ENCODE results near the gene MALRD1.

MALRD1 gene

DNA sequence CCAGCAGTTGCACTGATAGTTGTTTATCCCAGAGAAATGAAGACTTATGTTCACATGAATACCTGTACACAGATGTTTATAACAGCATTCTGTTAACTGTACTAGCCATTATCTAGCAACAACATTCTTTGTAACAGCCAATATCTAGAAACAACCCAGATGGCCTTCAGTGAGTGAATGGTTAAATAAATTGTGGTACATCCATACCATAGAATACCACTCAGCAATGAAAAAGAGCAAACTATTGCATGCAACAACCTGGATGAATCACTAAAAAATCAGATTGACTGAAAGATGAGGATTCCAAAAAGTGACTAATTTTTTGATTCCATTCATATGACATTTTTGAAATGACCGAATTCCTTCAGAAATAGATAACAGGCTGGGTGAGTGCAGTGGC, 360.3 kb downstream of the MALRD1 start:
- no peak for DNase-seq

DNA sequence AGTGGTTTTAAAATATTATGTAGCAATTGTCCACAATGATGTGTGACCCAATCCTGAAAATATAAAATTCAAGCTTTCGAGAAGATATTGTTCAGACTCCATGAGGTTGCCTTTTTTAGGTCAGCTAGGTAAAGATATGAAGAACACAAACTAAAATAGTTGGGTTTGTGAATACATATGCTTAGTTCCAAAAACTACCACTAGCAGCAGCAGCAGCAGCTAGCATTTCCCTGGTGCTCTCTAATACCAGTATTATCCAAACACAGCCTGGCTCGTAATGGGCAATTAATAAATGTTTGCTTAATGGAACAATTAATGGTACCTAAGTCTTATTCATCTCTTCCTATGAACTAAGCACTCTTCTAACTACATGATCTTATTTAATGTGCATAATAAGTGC, 362.5 kb downstream of the MALRD1 start:
- no peak for DNase-seq

DNA sequence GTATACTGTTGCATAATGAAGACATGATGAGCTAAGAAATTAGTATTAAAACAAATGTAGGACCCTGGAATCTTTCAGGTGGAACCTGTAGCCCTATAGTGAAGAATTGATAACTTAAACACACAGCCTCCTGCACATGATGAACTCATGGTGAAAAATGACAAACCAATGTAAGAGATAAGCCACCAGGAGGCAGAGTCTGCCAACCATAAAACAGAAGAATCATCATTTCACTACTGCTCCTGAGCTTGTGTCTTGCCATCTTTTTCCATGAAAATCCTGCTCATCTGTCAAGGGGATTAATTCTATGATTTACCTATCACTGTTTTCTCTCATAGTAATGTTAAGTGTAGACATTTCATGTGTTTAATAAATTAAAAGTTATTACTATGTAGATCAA, 363.9 kb downstream of the MALRD1 start:
- DNase-seq = peak in 1 of 2 experiments; percentile 46

DNA sequence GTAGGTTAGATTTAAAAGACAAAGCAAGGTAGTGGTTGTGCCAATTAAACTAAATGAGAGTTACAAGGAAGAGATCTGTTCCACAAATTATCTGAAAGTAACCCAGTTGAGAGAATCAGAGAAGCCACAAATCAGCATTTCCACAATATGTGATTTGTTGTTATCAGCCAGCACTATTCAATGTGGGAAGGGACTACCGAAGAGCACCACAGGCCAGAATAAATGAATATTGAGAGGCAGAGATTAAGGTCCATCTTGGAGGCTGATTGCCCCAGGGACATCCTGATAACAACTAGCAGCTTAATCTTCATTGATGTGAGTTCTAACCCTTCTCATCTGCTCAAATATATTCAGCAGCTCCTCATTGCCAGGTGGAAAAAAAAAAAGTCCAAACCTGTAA, 367.6 kb downstream of the MALRD1 start:
- no peak for DNase-seq

DNA sequence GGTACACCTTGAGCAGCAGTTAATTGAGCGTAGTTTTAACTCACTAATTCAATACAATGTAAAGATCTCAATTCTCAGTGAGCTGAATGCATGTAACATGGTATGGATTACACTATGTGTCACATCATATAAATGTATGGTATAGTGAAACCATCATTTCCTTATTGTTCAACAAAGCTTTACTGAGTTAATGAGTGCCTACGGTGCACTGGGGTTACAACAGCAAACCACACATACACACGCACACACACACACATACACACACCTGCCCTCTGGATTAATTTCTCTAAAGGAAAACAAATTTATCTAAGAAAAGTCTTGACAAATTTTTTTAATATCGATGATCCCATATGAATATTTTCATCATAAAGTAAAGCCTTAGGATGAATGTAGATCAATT, 369.1 kb downstream of the MALRD1 start:
- no peak for DNase-seq

- DNase-seq = no peak
Observed at GRCh38 chr10:19421674-19422073, 373.1 kb downstream of the MALRD1 start.

DNA sequence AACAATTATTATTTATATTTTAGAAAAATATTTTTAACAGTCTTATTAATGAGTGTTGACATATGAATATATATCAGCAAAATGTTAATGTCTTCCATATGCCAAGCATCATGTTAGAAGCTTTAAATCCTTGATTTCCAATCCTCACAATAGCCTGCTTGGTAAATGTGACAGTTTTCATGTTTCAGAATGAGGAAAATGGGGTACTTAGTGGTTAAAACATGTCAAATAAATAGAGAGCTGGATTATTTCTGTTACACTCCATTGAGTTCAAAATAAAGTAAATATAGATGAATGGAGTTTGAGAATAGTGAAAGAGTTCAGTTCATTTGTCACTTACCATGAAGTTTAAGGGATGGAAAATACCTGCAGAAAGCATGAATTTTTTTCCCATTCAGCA, 377.4 kb downstream of the MALRD1 start:
- no peak for DNase-seq

DNA sequence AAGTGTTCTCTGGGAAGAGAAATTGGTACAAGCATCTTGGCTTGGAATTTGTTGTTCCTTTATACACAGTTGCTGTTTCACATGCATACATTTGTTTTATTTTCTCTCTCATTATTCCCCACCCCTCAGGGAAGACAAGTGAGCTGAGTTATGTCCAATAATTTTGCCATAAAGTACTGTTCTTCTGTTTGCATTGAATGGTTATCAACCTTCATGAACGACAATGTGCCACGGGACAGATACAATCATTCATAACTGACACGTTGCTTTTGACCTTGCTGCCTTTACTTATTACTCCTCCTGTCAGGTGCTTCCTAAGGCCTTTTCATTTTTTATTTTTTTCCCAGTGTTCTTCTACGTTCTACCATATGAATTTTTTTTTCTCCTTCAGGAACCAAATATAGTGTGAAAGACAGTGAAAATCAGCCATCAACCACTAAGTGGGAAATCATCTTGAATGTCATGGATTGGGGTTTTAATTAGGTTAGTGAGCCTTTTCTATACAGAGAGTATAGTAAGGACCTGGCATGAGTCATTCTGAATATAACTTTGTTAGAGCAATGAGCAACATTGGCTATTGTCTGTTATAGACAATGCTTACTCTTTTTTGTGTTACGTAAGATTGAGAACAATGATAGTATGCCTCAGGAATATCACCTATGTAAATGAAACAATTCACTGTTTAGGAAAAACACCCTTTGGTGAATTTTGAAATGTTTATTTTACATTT, 383.2 kb downstream of the MALRD1 start:
- no peak for DNase-seq

DNA sequence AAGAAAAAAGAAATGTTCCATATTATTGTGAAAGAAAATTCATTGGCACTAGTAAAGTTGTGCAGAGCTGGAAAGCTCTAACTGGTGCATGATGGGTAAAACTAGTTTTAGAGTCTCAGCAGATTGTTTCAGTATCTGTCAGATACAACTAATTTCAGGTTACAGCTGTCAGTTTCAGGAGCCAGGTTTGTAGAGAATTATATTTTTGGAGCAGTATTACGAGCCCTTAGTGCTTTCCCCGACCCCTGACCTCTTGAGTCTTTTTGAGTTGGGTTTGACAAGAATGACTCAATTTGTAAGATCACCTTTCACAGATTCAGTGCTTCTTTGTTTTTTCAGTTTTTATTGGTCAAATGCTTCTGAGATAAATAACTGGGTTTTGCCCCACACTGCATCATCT, 401.3 kb downstream of the MALRD1 start:
- DNase-seq = no peak

- no peak for DNase-seq
Observed at GRCh38 chr10:19451356-19451755, 402.8 kb downstream of the MALRD1 start.

GRCh38 chr10:19451937-19452336, 403.3 kb downstream of the MALRD1 start:
- DNase-seq = no peak

- DNase-seq = no peak
Observed at GRCh38 chr10:19453967-19454366, 405.4 kb downstream of the MALRD1 start.

DNA sequence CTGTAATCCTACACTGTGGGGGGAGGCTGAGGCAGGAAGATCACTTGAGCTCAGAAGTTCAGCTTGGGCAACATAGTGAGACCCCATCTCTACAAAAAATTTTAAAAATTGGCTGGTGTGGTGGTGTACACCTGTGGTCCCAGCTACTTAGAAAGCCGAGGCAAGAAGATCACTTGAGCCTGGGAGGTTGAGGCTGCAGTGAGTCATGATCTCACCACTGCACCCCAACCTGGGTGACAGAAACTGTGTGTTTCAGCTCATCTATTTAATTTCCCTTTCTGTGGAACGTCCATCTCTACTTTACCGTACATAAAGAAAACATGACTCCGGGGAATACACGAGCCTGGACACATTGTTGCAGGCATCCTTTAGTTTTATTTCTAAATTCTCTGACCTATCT, 413.0 kb downstream of the MALRD1 start:
- DNase-seq = no peak

- no peak for DNase-seq
Observed at GRCh38 chr10:19466709-19467108, 418.1 kb downstream of the MALRD1 start.

- no peak for DNase-seq
Observed at GRCh38 chr10:19468413-19468812, 419.8 kb downstream of the MALRD1 start.

- DNase-seq = no peak
Observed at GRCh38 chr10:19469521-19469920, 420.9 kb downstream of the MALRD1 start.

GRCh38 chr10:19479854-19480253, 431.3 kb downstream of the MALRD1 start:
- no peak for DNase-seq

DNA sequence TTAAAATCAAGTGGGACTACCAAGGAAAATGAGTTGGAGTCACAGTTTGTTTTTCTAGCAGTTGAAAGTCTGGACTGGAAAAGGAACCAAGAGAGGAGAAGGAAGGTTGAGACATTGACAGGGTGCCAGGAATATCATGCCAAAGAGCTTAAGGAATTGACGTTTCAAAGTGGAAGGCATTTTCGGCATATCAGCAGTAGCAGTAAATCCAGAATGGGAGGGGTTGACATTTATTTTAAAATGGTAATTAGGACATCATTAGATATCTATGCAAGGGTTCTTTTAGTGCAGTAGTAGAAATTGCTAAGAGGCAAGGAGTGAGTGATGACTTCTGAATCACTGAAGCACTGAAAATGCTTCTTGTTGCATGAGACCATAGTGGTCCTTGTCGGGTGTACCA, 431.8 kb downstream of the MALRD1 start:
- no peak for DNase-seq

GRCh38 chr10:19483421-19483820, 434.8 kb downstream of the MALRD1 start:
- DNase-seq = no peak

DNA sequence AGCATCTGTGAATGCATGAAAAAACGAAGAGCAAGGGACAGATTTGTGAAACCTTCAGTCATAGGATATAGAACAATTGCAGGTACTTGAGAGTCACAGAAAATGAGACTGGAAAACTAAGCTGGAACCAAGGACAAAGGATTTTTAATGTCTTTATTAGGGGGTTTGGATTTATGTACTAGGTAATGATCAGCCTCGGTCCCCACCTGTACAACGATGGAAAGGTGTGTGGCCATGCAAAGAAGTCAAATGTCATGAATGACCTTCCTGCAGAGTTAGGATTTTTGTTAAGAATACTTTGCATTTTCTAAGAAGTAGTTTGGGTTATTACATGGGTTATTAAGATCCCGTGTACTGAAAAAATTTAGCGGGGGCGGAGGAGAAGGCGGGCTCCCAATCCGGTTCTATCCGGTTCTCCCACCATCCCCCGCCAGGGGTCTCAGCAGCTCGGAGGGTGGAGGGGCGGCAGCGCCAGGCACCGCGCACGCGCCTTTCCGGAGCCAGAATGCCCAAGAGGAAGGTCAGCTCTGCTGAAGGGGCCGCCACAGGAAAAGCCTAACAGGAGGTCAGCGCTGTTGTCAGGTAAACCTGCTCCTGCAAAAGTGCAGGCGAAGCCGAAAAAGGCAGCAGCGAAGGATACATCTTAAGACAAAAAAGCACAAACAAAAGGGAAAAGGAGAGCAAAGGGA, 440.1 kb downstream of the MALRD1 start:
- DNase-seq = peak; percentile 7 to 47

GRCh38 chr10:19491166-19491565, 442.6 kb downstream of the MALRD1 start:
- DNase-seq = no peak

GRCh38 chr10:19493917-19494316, 445.3 kb downstream of the MALRD1 start:
- DNase-seq = no peak

GRCh38 chr10:19497026-19497425, 448.4 kb downstream of the MALRD1 start:
- DNase-seq = no peak

GRCh38 chr10:19498393-19499290, 450.0 kb downstream of the MALRD1 start:
- no peak for DNase-seq
